ENCODE data around the gene EID3.
"Not testable (repeated sequence)": the region's sequence is repeated elsewhere in the genome, so short reads cannot be mapped to it uniquely, and the experiment has no call there.

EID3 gene

GRCh38 chr12:104331376-104331775, 27.8 kb downstream of the EID3 start:
- Mint-ChIP-seq H3K27me3 (ENCODE audit: low read depth) (no peaks in the 10 kb centered on the region), H3K36me3 (ENCODE audit: low read depth) (peaks cover 29% of the 10 kb centered on the region), H3K9me3 (no peaks in the 10 kb centered on the region), H3K4me1 (ENCODE audit: low read depth) (no peaks in the 10 kb centered on the region), H3K4me3 (no peak overlapping the region), H3K27ac (no peak overlapping the region)

- not testable (repeated sequence) for H3K4me3 Mint-ChIP-seq; H3K4me1 Mint-ChIP-seq (ENCODE audit: low read depth); H3K27ac Mint-ChIP-seq; H3K27me3 Mint-ChIP-seq (ENCODE audit: low read depth); H3K9me3 Mint-ChIP-seq
- peaks cover 24% of the 10 kb centered on the region for H3K36me3 Mint-ChIP-seq (ENCODE audit: low read depth)
Measured at GRCh38 chr12:104332273-104332672, 28.7 kb downstream of the EID3 start.

GRCh38 chr12:104333692-104334255, 30.2 kb downstream of the EID3 start:
- Mint-ChIP-seq H3K27ac (no peak overlapping the region), H3K27me3 (ENCODE audit: low read depth) (no peaks in the 10 kb centered on the region)

GRCh38 chr12:104334581-104334980, 31.0 kb downstream of the EID3 start:
- Mint-ChIP-seq H3K27ac (no peak overlapping the region), H3K4me3 (no peak overlapping the region), H3K4me1 (ENCODE audit: low read depth) (no peaks in the 10 kb centered on the region), H3K9me3 (no peaks in the 10 kb centered on the region), H3K36me3 (ENCODE audit: low read depth) (peaks cover 15% of the 10 kb centered on the region), H3K27me3 (ENCODE audit: low read depth) (no peaks in the 10 kb centered on the region)

More at GRCh38 chr12:104333692-104334255, 30.2 kb downstream of the EID3 start:
- no peaks in the 10 kb centered on the region for H3K4me1 Mint-ChIP-seq (ENCODE audit: low read depth)
- peaks cover 19% of the 10 kb centered on the region for H3K36me3 Mint-ChIP-seq (ENCODE audit: low read depth)
- H3K9me3 Mint-ChIP-seq = no peaks in the 10 kb centered on the region
- H3K4me3 Mint-ChIP-seq = no peak overlapping the region

GRCh38 chr12:104336115-104336514, 32.6 kb downstream of the EID3 start:
- no peaks in the 10 kb centered on the region for H3K4me1 Mint-ChIP-seq (ENCODE audit: low read depth)
- no peaks in the 10 kb centered on the region for H3K27me3 Mint-ChIP-seq (ENCODE audit: low read depth)
- H3K36me3 Mint-ChIP-seq (ENCODE audit: low read depth) = peaks cover 26% of the 10 kb centered on the region
- no peak overlapping the region for H3K27ac Mint-ChIP-seq
- no peaks in the 10 kb centered on the region for H3K9me3 Mint-ChIP-seq
- H3K4me3 Mint-ChIP-seq = no peak overlapping the region

- H3K27ac Mint-ChIP-seq = no peak overlapping the region
- no peaks in the 10 kb centered on the region for H3K9me3 Mint-ChIP-seq
- no peaks in the 10 kb centered on the region for H3K27me3 Mint-ChIP-seq (ENCODE audit: low read depth)
- H3K36me3 Mint-ChIP-seq (ENCODE audit: low read depth) = peaks cover 29% of the 10 kb centered on the region
- no peaks in the 10 kb centered on the region for H3K4me1 Mint-ChIP-seq (ENCODE audit: low read depth)
- no peak overlapping the region for H3K4me3 Mint-ChIP-seq
Measured at GRCh38 chr12:104337030-104337558, 33.6 kb downstream of the EID3 start.

- no peak overlapping the region for H3K27ac Mint-ChIP-seq
Measured at GRCh38 chr12:104339663-104340062, 36.1 kb downstream of the EID3 start.

GRCh38 chr12:104340177-104340576, 36.6 kb downstream of the EID3 start:
- peaks cover 27% of the 10 kb centered on the region for H3K36me3 Mint-ChIP-seq (ENCODE audit: low read depth)
- H3K4me1 Mint-ChIP-seq (ENCODE audit: low read depth) = peaks cover 3% of the 10 kb centered on the region
- H3K9me3 Mint-ChIP-seq = no peaks in the 10 kb centered on the region
- H3K27me3 Mint-ChIP-seq (ENCODE audit: low read depth) = no peaks in the 10 kb centered on the region
- no peak overlapping the region for H3K27ac Mint-ChIP-seq
- H3K4me3 Mint-ChIP-seq = no peak overlapping the region

More at GRCh38 chr12:104339663-104340062, 36.1 kb downstream of the EID3 start:
- H3K4me3 Mint-ChIP-seq = no peak overlapping the region
- peaks cover 29% of the 10 kb centered on the region for H3K36me3 Mint-ChIP-seq (ENCODE audit: low read depth)
- no peaks in the 10 kb centered on the region for H3K27me3 Mint-ChIP-seq (ENCODE audit: low read depth)
- H3K4me1 Mint-ChIP-seq (ENCODE audit: low read depth) = peaks cover 3% of the 10 kb centered on the region
- no peaks in the 10 kb centered on the region for H3K9me3 Mint-ChIP-seq

- no peak overlapping the region for H3K27ac Mint-ChIP-seq
- H3K9me3 Mint-ChIP-seq = no peaks in the 10 kb centered on the region
- H3K4me1 Mint-ChIP-seq (ENCODE audit: low read depth) = peaks cover 3% of the 10 kb centered on the region
- H3K27me3 Mint-ChIP-seq (ENCODE audit: low read depth) = no peaks in the 10 kb centered on the region
- H3K4me3 Mint-ChIP-seq = no peak overlapping the region
- peaks cover 27% of the 10 kb centered on the region for H3K36me3 Mint-ChIP-seq (ENCODE audit: low read depth)
Measured at GRCh38 chr12:104340925-104341611, 37.5 kb downstream of the EID3 start.

- no peak overlapping the region for H3K4me3 Mint-ChIP-seq
- peaks cover 29% of the 10 kb centered on the region for H3K36me3 Mint-ChIP-seq (ENCODE audit: low read depth)
- H3K9me3 Mint-ChIP-seq = no peaks in the 10 kb centered on the region
- H3K4me1 Mint-ChIP-seq (ENCODE audit: low read depth) = peaks cover 3% of the 10 kb centered on the region
- no peak overlapping the region for H3K27ac Mint-ChIP-seq
- no peaks in the 10 kb centered on the region for H3K27me3 Mint-ChIP-seq (ENCODE audit: low read depth)
Measured at GRCh38 chr12:104342147-104342546, 38.6 kb downstream of the EID3 start.

- Mint-ChIP-seq H3K4me3 (no peak overlapping the region), H3K36me3 (ENCODE audit: low read depth) (peaks cover 34% of the 10 kb centered on the region), H3K27ac (no peak overlapping the region), H3K27me3 (ENCODE audit: low read depth) (no peaks in the 10 kb centered on the region), H3K4me1 (ENCODE audit: low read depth) (peaks cover 3% of the 10 kb centered on the region), H3K9me3 (no peaks in the 10 kb centered on the region)
Measured at GRCh38 chr12:104342635-104343249, 39.2 kb downstream of the EID3 start.

GRCh38 chr12:104344682-104345081, 41.1 kb downstream of the EID3 start:
- H3K9me3 Mint-ChIP-seq = no peaks in the 10 kb centered on the region
- peaks cover 3% of the 10 kb centered on the region for H3K4me1 Mint-ChIP-seq (ENCODE audit: low read depth)
- H3K4me3 Mint-ChIP-seq = no peak overlapping the region
- H3K27me3 Mint-ChIP-seq (ENCODE audit: low read depth) = no peaks in the 10 kb centered on the region
- H3K27ac Mint-ChIP-seq = no peak overlapping the region
- peaks cover 37% of the 10 kb centered on the region for H3K36me3 Mint-ChIP-seq (ENCODE audit: low read depth)

- Mint-ChIP-seq H3K4me1 (ENCODE audit: low read depth) (peaks cover 3% of the 10 kb centered on the region), H3K27ac (no peak overlapping the region), H3K4me3 (no peak overlapping the region), H3K36me3 (ENCODE audit: low read depth) (peaks cover 33% of the 10 kb centered on the region), H3K9me3 (no peaks in the 10 kb centered on the region), H3K27me3 (ENCODE audit: low read depth) (no peaks in the 10 kb centered on the region)
Measured at GRCh38 chr12:104345234-104346066, 41.9 kb downstream of the EID3 start.

- H3K4me1 Mint-ChIP-seq (ENCODE audit: low read depth) = peaks cover 3% of the 10 kb centered on the region
- H3K27ac Mint-ChIP-seq = no peak overlapping the region
- H3K27me3 Mint-ChIP-seq (ENCODE audit: low read depth) = no peaks in the 10 kb centered on the region
- no peak overlapping the region for H3K4me3 Mint-ChIP-seq
- peaks cover 33% of the 10 kb centered on the region for H3K36me3 Mint-ChIP-seq (ENCODE audit: low read depth)
- H3K9me3 Mint-ChIP-seq = no peaks in the 10 kb centered on the region
Measured at GRCh38 chr12:104347374-104348075, 44.0 kb downstream of the EID3 start.

Data from T-helper 1 cell treated with Interleukin-12 subunit alpha and Interleukin-12 subunit beta and Interleukin-4 antibody, amounts not matched to agents 30 μg/mL and 1 μg/mL, for 36 hours (primary cell).